Endodermal cell (in vitro differentiated cells): Measurements from ENCODE around the gene CDC42EP1. TPM values are rescaled to one million over a fixed set of nuclear protein-coding genes. Genes with fewer than 3 reads are reported as not detected.

Source experiments
- DNase-seq: peaks from one replicate; pipeline ENCODE4 v3.0.0-alpha.2; 2017
- H3K27ac ChIP-seq: 2 replicates; pipeline ENCODE4 v1.5.1; 2013; ENCODE audit warnings: mild to moderate bottlenecking, low read depth, low read length, moderate library complexity
- H3K27me3 ChIP-seq: 2 replicates; pipeline ENCODE4 v1.6.1; 2013; ENCODE audit warnings: mild to moderate bottlenecking, low read length, moderate library complexity; ENCODE audit not compliant: insufficient read depth, control insufficient read depth, poor library complexity, severe bottlenecking
- H3K36me3 ChIP-seq: 2 replicates; pipeline ENCODE4 v1.7.0; 2013; ENCODE audit warnings: mild to moderate bottlenecking, low read length, moderate library complexity; ENCODE audit not compliant: control insufficient read depth, insufficient read depth
- H3K4me1 ChIP-seq: one replicate; pipeline ENCODE4 v1.7.0; 2013; ENCODE audit warnings: low read length; ENCODE audit not compliant: control insufficient read depth, insufficient read depth
- H3K4me3 ChIP-seq: 2 replicates; pipeline ENCODE4 v1.5.1; 2013; ENCODE audit warnings: mild to moderate bottlenecking, low read length, moderate library complexity
- H3K9ac ChIP-seq: 2 replicates; pipeline ENCODE4 v1.6.1; 2013; ENCODE audit warnings: mild to moderate bottlenecking, low read length, moderate library complexity; ENCODE audit not compliant: poor library complexity, severe bottlenecking; ENCODE audit errors: extremely low read depth
- H3K9me3 ChIP-seq: 2 replicates; pipeline ENCODE4 v1.6.1; 2013; ENCODE audit warnings: mild to moderate bottlenecking, low read length, moderate library complexity; ENCODE audit not compliant: control insufficient read depth
- H3K27ac Mint-ChIP-seq: 2 replicates; pipeline ENCODE4 v1.8.0; 2020; ENCODE audit warnings: mixed read lengths
- H3K27me3 Mint-ChIP-seq: 2 replicates; pipeline ENCODE4 v1.8.0; 2021; ENCODE audit warnings: mild to moderate bottlenecking, mixed read lengths; ENCODE audit not compliant: insufficient read depth
- H3K36me3 Mint-ChIP-seq: 2 replicates; pipeline ENCODE4 v1.8.0; 2020; ENCODE audit warnings: low read depth, mixed read lengths
- H3K4me1 Mint-ChIP-seq: 2 replicates; pipeline ENCODE4 v1.8.0; 2020; ENCODE audit warnings: mixed read lengths
- H3K4me3 Mint-ChIP-seq: 2 replicates; pipeline ENCODE4 v1.8.0; 2020; ENCODE audit warnings: mild to moderate bottlenecking, moderate library complexity, mixed read lengths
- H3K9me3 Mint-ChIP-seq: 2 replicates; pipeline ENCODE4 v1.8.0; 2020; ENCODE audit warnings: mild to moderate bottlenecking, mixed read lengths
- WGBS, 2 experiments: methylation state at CpG; one replicate each; pipeline versions ENCODE4 v1.1.5 to v1.1.7; 2013; ENCODE audit warnings: missing lambda C conversion rate in 2 of 2, mixed read lengths in 1 of 2; ENCODE audit not compliant: insufficient coverage in 1 of 2, insufficient read length in 1 of 2; 5-methylcytosine and 5-hydroxymethylcytosine counted together
- total RNA-seq, 2 donors: library from RNA; stranded (reverse); fragmentation: NEBNext Ultra II Directional in 1 of 2; extraction: Animal tissue kit (Norgen Biotek cat#: 25700) in 1 of 2; gene quantifications; 2 replicates in 1 of 2; 3 replicates in 1 of 2; pipeline ENCODE4 v1.2.1, GENCODE V29; 2021
- TF ChIP-seq, protein P1 (sequence below): fragments of 200-600 bp; sonication (generic); conservative IDR thresholded peaks from 2 replicates; pipeline ENCODE4 v1.5.0; 2021; ENCODE audit warnings: antibody characterized with exemption, mild to moderate bottlenecking

Gene CDC42EP1
- total RNA-seq, 2 donors from 2014 or later, result 45.0 to 45.1 TPM

DNA sequence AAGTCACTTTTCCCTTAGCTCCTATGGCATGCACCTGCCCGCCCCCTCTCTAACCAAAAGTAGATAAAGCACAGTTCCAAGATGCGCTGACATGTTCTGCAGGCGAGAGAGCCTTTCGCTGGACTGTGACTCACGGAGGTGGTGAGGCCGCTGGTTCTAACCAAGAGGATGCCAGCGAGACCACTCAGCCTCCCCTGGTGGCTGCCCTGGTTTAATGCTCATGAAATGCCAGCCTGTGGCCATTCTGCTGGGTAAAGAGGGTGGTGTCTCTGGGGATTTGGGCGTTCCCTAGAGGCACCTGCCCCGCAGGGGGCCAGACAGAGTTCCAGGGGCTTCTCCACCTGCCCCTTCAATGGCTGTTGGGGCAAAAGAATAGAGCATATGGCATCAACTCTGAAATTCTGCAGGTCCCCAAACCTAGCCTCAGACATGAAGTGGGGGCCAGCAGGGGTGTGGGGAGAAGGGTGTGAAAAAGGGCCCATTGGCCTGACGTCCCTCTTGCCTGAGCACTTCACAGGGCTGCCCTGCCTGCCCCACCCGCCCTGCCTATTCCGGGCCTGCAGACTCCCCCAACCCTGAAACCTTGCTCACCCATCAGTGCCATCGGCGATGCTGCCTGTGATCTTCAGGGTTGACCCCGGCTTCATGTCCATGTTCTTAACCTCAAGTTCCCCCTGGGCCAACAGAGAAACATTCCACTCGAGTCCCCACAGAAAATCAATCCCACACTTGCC, 11.1 kb downstream of the CDC42EP1 start:
- Histone ChIP-seq H3K4me3 (no peak overlapping the region), H3K9me3 (no peaks in the 10 kb centered on the region), H3K27ac (no peak overlapping the region), H3K4me1 (peaks cover 37% of the 10 kb centered on the region), H3K9ac (no peak overlapping the region), H3K36me3 (peaks cover 15% of the 10 kb centered on the region), H3K27me3 (no peaks in the 10 kb centered on the region)
- 82 to 90% methylated on average over 13 to 16 of the region's 16 CpGs for WGBS, 2 experiments
- H3K9me3 Mint-ChIP-seq, result no peaks in the 10 kb centered on the region
- peaks cover 11% of the 10 kb centered on the region for H3K36me3 Mint-ChIP-seq
- DNase-seq, result no peak
- H3K4me1 Mint-ChIP-seq, result peaks cover 30% of the 10 kb centered on the region
- no peaks in the 10 kb centered on the region for H3K27me3 Mint-ChIP-seq
- peak overlapping the region; percentile 96 for H3K27ac Mint-ChIP-seq
- H3K4me3 Mint-ChIP-seq, result no peak overlapping the region
- TF ChIP-seq, protein P1, sequence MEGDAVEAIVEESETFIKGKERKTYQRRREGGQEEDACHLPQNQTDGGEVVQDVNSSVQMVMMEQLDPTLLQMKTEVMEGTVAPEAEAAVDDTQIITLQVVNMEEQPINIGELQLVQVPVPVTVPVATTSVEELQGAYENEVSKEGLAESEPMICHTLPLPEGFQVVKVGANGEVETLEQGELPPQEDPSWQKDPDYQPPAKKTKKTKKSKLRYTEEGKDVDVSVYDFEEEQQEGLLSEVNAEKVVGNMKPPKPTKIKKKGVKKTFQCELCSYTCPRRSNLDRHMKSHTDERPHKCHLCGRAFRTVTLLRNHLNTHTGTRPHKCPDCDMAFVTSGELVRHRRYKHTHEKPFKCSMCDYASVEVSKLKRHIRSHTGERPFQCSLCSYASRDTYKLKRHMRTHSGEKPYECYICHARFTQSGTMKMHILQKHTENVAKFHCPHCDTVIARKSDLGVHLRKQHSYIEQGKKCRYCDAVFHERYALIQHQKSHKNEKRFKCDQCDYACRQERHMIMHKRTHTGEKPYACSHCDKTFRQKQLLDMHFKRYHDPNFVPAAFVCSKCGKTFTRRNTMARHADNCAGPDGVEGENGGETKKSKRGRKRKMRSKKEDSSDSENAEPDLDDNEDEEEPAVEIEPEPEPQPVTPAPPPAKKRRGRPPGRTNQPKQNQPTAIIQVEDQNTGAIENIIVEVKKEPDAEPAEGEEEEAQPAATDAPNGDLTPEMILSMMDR, result peak; percentile 41

DNA sequence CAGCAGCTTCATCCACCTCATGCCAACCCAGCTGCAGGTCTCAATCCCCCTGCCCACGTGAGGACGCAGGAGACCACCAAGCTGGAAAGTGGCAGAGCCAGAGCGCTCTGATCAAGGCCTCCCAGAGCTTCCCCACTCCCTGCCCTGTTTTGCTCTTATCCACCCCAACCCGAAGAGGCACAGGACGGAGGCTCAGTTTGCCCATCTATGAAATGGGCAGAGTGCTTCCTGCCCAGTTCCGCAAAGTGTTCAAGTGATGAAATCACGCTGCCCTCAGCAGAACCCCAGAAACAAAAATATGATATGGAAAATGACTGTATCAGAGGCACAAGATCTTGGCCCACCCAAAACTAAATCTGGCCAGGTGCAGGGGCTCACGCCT, 11.7 kb downstream of the CDC42EP1 start:
- peaks cover 8% of the 10 kb centered on the region for H3K36me3 Mint-ChIP-seq
- H3K4me3 Mint-ChIP-seq, result no peak overlapping the region
- Histone ChIP-seq H3K4me3 (no peak overlapping the region), H3K9me3 (no peaks in the 10 kb centered on the region), H3K36me3 (peaks cover 9% of the 10 kb centered on the region), H3K27ac (no peak overlapping the region), H3K9ac (no peak overlapping the region), H3K27me3 (no peaks in the 10 kb centered on the region), H3K4me1 (peaks cover 37% of the 10 kb centered on the region)
- no peaks in the 10 kb centered on the region for H3K9me3 Mint-ChIP-seq
- TF ChIP-seq, protein P1, result no peak
- H3K27me3 Mint-ChIP-seq, result no peaks in the 10 kb centered on the region
- H3K4me1 Mint-ChIP-seq, result peaks cover 31% of the 10 kb centered on the region
- WGBS, 2 experiments, result 93 to 94% methylated on average over 3 to 8 of the region's 8 CpGs
- no peak for DNase-seq
- H3K27ac Mint-ChIP-seq, result peak overlapping the region; percentile 55

DNA sequence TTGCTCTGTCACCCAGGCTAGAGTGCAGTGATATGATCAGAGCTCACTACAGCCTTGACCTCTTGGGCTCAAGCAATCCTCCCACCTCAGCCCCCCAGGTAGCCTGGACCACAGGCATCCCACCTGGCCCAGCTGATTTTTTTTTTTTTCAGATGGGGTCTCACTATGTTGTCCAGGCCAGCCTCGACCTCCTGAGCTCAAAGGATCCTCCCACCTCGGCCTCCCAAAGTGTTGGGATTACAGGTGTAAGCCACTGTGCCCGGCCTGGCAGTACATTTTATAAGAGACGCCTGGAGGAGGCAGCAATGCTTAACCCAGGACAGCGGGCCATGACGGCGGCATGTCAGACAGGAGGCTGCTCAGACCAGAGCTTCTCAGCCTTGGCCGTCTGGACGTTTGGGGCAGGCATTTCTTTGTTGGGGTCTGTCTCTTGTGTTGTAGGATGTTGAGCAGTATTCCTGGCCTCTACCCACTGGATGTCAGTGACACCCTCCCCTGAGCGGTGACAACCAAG, 15.3 kb downstream of the CDC42EP1 start:
- Histone ChIP-seq H3K4me1 (peaks cover 7% of the 10 kb centered on the region), H3K9me3 (no peaks in the 10 kb centered on the region), H3K27ac (no peak overlapping the region), H3K9ac (no peak overlapping the region), H3K27me3 (no peaks in the 10 kb centered on the region), H3K36me3 (no peaks in the 10 kb centered on the region), H3K4me3 (no peak overlapping the region)
- H3K9me3 Mint-ChIP-seq, result no peaks in the 10 kb centered on the region
- no peaks in the 10 kb centered on the region for H3K36me3 Mint-ChIP-seq
- TF ChIP-seq, protein P1, result no peak
- H3K27ac Mint-ChIP-seq, result no peak overlapping the region
- no peak for DNase-seq
- H3K4me3 Mint-ChIP-seq, result no peak overlapping the region
- H3K27me3 Mint-ChIP-seq, result no peaks in the 10 kb centered on the region
- peaks cover 19% of the 10 kb centered on the region for H3K4me1 Mint-ChIP-seq
- WGBS, 2 experiments, result 85 to 95% methylated on average over 10 of the region's 10 CpGs
